Measurements from ENCODE around the gene TMEM229B.
A peak's percentile ranks its signal among the peaks of the same experiment; 100 is the strongest.
"Not testable (repeated sequence)": the region's sequence is repeated elsewhere in the genome, so short reads cannot be mapped to it uniquely, and the experiment has no call there.

TMEM229B gene

DNA sequence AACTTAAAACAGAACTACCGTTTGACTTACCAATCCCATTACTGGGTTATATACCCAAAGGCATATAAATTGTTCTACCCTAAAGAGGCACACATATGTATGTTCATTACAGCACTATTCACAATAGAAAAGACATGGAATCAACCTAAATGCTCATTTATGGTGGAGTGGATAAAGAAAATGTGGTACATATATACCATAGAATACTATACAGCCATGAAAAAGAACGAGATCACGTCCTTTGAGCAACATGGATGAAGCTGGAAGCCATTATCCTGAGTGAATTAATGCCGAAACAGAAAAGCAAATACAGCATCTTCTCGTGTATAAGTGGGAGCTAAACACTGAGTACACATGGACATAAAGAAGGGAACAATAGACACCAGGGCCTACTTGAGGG, 31.8 kb downstream of the TMEM229B start:
- no peak for DNase-seq (ENCODE audit: low spot score)

DNA sequence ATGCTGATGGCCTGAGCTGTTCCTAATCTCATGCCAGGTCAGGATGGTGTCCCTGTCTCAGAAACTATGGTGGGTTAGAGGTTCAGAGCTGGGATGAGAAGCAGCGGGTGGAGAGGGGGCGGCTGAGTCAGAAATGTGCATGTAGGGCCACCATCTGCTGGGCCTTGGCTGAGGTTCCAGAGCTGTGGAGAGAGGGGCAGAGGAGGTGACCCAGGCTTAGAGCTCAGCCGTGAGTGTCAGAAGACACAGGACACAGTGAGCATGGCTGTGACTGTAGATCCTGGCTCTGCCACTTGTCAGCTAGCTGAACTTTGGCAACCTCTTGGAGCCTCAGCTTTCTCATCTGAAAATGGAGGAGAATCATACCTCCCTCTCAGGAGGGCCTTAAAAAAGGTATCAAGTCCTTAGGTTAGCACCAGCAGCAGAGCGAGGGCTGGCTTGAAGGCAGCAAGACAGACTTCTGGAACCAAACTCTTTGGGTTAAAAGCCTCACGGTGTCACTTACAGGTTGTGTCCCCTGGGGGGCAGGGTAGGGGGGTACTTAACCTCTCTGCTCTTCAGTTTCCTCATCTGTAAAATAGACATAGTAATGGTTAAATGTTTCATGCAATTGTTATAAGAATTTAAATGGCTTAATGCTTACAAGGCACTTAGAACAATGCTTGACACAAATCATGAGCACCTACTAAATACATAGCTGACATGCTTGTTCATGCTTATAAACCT, 34.8 kb downstream of the TMEM229B start:
- no peak for DNase-seq (ENCODE audit: low spot score)

DNA sequence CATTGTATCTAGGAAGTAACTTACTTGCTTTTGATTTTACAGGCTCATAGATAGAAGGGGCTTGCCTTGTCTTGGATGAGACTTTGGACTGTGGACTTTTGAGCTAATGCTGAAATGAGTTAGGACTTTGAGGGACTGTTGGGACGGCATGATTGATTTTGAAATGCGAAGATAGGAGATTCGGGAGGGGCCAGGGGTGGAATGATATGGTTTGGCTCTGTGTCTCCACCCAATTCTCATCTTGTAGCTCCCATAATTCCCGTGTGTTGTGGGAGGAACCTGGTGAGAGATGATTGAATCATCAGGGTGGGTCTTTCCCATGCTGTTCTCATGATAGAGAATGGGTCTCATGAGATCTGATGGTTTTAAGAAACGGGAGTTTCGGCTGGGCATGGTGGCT, 36.9 kb downstream of the TMEM229B start:
- not testable (repeated sequence) for DNase-seq (ENCODE audit: low spot score)

DNA sequence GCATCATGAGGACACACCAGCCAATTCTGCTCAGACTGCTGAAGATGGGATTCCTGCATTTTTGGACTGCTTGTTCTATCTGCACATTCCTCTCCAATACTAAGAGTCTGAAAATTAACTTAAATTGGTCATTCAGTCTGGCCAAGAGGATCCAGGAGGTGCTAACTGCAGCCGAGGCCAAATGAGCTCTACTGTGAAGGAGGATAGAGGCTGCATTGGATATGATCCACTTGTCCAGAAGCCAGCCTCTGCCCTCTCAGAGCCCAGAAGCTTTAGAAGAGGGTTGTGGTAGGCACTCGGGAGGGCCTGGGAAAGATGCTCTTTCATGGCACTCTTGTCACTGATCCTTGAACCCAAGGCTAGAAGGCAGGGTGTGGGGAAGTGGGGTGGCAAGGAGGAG, 39.4 kb downstream of the TMEM229B start:
- no peak for DNase-seq (ENCODE audit: low spot score)

DNA sequence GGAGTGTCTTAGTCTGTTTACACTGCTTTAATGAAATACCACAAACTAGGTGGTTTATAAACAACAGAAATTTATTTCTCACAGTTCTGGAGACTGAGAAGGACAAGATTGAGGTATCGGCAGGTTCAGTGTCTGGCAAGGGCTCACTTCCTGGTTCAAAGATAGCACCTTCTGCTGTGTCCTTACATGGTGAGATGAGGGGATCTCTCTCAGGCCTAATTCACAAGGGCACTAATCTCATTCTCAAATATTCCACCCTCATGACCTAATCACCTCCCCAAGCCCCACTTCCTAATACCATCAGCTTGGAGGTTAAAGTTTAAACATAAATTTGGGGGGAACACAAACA, 41.5 kb downstream of the TMEM229B start:
- DNase-seq (ENCODE audit: low spot score) = no peak

DNA sequence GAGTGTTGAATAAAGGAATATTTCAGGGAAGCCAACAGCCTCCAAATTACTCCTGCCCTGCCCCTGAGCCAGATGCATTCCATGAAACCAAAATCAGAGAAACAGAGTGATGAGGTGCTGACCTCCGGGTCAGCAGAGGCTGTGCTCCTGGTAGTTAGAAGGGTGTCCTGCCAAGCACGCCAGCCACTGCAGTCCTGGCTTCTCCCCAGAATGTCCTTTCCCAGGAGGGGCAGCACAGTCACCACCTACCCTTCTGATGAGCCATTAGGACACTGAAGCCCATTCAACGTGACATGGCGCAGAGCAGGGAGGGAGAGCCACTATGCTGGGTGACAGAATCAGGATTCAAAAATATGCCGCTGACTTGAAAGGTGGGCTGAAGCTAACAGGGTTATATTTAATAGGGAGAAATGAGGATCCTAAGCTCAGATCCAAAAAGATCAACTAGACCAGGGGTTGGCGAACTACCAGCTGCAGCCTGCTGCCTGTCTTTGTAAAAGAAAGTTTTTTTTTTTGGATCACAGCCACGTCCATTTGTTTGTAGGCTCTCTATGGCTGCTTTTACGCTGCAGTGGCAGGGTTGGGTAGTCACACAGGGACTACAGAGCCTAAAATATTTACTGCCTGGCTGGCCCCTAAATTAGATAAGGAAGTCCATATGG, 42.0 kb downstream of the TMEM229B start:
- DNase-seq (ENCODE audit: low spot score) = no peak

DNA sequence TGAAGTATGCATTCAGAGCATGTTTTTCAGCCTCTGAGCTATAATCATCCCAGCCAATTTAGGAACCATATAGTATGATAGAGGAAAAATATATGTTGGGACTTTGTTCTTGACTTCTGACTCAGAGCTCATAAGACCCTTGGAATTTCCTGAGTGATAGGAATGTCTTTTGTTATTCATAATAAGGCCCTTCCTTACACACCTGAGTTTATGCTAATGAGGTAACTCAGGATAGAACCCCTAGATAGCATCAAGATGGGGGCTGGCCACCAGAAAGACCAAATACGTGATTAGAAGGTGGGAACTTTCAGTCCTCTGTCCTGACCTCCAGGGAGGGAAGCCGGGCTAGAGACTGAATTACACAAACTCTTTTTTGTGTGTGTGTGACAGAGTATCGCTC, 44.1 kb downstream of the TMEM229B start:
- no peak for DNase-seq (ENCODE audit: low spot score)

DNA sequence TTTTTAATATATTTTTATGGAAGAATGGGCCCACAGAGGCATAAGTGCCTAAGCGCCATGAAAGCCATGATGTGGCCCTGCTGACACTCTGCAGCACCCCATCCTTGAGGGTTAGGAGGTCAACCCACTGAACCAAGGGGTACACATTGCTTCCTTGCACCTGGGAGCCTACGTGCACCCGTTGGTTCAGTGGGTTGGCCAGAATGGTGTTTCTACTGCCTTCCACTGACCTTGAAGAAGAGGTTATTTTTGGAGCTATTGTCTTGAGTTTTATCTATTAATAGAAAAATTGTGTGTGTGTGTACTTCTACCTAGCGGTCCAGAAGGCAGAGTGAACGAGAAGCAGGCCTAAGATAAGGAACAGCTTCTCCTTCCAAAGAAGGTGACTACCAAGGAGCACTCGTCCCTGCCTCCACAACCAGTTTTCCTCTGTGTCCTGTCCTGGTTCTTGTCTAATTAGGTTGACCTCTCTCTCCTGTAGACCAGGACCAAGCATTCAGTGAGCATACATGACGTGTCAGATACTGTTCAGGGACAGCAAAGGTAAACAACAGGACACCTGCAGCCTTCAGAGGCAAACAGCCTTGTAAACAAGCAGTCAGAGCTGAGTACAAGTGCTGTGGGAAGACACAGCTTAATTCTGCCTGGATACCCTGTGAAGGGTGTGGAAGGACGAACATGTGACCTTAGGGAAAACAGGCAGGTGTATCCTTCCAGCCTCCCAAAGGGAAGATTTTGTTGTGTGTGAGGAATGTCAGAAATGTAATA, 46.2 kb downstream of the TMEM229B start:
- DNase-seq (ENCODE audit: low spot score) = no peak

DNA sequence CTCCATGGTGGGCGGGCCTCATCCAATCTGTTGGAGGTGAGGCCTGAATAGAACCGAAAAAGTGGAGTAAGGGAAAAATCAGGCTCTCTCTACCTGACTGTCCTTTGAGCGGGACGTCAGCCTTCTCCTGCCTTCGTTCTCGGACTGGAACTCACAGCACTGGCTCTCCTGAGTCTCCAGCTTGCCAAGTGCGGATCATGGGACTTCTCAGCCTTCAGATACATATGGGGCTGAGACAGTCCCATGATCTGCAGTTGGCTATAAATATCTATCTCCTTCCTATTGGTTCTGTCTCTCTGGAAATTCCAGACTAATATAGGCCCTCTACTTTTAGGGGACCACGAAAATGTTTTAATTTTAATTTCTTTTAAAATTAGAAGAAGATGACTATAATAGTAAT, 46.8 kb downstream of the TMEM229B start:
- no peak for DNase-seq (ENCODE audit: low spot score)

DNA sequence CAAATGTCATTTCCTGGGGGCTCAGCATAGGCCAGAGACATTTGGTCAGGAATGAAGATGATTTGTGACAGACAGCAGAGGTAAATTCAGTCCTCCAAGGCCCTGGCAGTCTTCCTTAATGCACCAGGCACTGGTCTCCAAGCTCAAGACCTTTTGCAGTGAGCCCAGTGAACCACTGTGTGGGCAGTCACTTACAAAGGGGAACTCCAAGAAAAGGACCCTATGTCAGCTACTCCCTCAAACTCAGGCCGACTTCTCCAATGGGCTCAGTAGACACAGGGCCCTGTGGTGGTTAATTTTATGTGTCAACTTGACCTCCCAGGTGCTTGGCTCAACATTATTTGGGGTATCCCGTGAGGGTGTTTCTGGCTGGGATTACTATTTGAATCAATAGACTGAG, 47.3 kb downstream of the TMEM229B start:
- DNase-seq (ENCODE audit: low spot score) = no peak

DNA sequence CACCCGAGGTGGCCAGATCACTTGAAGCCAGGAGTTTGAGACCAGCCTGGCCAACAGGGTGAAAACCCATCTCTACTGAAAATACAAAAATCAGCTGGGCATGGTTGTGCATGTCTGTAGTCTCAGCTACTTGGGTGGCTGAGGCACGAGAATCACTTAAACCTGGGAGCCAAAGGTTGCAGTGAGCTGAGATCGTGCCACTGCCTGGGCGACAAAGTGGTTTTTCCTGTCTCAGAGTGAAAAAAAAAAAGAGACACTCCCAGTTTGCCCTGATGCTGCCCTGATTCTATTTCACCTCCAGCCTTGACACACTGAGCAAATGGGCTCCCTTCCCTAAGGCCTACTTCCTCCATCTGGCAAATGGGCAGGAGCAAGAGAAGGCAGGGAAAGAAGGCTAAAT, 48.0 kb downstream of the TMEM229B start:
- DNase-seq (ENCODE audit: low spot score) = no peak

DNA sequence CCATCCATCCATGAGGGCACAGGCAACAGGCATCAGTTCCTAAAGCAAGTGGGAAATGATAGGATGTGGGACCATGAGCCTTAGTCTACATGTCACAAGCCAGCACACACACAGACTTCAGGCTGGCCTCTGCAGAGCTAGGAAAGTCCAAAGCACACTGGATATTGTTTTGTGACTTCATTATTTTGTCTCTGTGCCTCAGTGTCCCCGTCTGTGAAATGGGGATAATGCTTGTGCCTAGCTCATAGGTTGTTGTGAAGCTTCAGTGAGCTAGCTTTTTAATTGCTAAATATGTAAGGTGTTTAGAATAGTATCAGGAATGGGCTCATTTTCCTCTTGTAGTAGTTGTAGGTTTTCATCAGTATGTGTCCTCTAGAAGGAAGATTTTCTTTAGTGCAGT, 49.6 kb downstream of the TMEM229B start:
- no peak for DNase-seq (ENCODE audit: low spot score)

DNA sequence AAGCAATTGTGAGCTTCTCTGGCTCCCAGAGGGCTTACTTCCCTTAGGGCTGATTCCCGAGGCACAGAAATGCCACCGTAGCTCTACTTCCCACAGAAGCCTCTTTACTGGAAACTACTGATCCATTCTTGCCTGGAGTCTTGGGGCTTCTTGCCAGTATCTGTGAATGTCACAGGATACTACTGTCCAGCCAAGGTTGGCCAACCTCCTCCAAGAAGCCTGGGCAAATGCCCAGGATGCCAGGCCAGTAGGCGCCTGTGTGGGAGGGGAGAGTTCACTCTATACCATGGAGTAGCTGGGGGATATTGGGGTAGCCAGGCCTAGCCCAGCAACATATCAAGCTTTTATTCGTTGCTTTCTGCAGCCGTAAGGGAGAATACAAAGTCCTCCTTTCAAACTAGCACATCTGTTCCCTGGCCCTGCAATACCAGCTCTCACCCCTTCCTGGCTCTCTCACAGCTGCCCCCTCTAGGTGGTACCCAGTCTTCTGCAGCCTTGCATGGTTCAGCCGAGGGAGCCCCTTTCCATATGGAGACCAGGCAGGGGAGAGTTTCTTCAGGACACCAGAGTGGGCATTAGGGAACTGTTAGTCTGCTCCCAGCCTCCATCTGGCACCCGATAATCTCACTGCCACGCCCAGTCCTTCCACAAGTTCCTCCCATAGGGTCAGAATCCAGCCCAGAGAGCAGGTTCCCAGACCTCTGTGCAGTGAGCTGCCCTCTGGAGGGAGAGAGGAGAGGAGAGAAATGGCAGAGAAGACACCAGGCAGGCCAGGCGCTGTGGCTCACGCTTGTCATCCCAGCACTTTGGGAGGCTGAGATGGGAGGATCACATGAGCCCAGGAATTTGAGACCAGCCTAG, 52.3 kb downstream of the TMEM229B start:
- DNase-seq (ENCODE audit: low spot score) = no peak

DNA sequence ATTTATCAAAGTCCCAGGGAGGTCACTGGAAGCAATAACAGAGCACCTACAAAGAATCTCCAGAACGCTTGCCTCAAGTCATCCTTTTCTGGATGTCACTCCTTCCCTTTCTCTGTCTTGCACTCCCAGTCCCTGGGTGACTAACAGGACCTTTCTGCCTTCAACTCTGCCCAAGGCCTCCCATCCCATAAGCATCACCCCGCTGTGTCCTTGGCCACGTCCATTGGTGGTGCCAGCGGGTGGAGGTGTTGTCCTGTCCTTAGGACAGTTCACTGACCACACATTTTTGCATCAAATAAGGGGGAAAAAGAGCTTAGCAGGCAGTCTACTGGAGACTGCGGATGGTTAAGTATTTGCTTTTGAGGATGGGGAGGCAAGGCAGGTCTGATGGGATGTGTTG, 52.9 kb downstream of the TMEM229B start:
- DNase-seq (ENCODE audit: low spot score) = no peak

DNA sequence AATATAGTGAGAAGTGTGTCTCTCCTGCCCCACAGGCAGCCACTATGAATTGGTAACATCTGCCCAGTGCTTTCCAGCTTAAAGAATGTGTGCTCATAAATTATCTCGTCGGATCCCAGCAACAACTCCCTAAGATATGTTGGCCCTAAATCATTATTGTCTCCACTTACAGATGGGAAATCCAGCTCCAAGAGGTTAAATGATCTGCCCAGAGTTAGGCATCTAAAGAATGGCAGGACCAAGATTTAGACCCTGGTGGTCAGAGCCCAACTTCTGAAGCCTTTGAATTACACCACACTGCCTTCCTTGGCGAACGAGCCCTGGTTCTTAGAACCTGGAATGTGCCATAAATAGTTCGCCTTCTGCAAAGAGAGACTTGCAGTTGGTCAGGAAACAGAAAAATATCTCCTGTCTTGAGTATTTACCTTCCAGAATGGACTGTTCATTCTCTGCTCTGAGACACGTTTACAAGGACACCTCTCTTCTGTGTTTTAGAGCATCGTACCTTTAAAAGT, 56.4 kb downstream of the TMEM229B start:
- DNase-seq (ENCODE audit: low spot score) = no peak

DNA sequence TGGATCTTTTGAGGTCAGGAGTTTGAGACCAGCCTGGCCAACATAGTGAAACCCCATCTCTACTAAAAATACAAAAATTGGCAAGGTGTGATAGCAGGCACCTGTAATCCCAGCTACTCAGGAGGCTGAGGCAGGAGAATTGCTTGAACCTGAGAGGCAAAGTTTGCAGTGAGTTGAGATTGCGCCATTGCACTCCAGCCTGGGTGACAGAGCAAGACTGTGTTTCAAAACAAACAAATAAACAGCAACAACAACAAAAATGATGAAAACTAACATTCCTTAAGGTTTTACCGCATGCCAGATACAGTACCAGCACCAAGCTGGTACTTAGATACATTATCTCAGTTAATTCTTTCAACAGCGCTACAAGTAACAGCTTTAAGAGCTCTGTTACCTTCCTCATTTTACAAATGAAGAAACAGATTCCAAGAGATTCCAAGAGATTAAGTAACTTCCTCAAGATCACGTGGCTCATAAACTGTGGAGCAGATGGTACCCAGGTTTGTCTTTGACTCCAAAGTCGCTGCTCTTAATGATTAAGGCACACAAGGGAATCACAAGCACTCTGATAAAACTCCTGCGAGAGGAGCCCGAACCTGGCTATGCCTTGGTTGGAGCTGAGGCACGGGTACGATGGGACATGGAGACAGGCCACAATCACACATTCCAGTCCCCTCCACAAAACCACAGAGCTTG, 58.9 kb downstream of the TMEM229B start:
- DNase-seq (ENCODE audit: low spot score) = no peak

DNA sequence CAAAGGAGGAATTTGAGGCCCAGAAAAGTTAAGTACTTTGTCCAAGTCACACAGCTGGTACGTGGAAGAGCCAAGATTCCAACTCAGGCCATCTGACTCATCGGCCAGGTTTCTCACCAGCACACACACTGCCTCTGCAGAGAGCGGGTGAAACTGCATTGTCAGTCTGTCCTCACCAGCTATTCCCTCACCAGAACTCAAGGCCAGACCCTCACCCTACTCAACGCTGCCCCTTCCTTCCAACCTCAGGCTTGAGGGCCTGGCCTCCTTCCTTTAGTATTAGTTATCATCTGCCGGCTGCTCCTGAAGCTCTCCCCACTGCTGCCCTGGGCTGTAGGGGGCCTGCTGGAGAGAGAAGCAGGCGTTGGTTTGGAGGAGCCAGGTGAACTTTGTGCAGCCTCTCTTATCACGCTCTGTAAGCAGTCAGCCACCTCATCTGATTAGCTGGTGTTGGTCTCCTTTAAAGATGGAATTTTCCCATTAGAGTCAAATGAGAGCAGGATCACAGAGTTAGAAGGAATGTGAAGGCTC, 60.0 kb downstream of the TMEM229B start:
- DNase-seq (ENCODE audit: low spot score) = no peak

DNA sequence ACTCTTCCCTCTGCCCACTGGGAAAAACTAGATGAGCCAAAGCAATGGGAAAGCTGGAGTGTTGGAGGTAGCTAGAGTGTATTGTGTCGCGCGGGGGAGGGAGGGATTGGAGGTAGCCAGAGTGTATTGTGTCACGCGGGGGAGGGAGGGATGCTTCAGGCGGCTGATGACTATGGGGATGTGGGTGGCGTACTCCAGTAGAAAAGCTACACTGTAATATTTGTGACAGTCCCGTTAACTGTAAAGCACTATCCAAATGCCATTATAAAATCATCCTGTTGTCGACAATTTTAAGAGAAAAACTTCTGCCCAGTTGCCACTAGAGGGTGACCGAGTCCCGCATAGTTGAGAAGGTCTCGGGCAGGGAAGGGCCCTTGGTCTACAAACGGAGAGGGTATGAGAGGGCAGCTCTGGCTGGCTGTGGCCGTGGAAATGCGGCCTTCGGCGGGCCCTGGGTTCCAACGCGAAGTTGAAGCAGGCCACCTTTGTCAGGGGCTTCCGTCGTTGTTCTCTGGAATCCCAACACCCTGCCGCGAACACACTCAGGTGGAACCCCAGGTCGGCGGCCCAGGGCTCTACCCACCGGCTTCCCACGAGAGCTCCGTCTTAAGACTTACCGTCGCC, 61.4 kb downstream of the TMEM229B start:
- peak; percentile 82 for DNase-seq (ENCODE audit: low spot score)

DNA sequence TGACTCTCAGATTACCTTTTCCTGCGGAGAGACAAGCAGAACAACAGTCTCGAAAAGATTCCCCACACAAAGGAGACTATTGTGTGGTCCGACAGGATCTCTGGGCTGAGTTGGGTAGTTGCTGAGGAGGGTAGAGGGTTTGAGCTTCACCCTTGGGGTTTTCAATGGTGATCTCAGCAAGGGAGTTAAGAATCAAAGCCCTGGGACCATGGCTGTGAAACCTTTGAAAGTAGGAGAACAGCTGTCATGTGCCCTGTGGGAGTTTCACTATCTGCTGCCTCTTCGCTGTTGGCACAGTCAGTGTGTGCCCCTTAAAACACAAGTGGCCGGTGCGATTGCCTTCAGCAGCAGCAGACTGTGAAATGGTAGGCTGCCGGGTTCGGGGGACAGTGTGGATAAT, 62.4 kb downstream of the TMEM229B start:
- no peak for DNase-seq (ENCODE audit: low spot score)

DNA sequence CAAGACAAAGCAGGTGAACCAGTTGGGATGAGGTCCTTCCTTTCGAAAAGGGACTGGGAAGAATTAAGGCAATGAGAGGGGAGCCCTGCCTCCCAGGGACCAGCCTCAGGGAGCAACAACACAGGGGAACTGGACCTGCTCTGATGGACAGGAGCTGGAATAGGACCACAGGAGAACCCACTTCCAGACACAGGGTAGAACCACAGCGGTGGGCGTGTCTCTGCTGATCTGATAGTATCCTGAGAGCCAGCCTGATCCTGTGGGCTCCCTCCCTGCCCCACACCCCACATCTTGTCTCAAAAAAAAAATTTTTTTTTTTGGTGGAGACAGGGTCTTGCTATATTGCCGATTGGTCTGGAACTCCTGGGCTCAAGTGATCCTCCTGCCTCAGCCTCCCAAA, 62.9 kb downstream of the TMEM229B start:
- no peak for DNase-seq (ENCODE audit: low spot score)

DNA sequence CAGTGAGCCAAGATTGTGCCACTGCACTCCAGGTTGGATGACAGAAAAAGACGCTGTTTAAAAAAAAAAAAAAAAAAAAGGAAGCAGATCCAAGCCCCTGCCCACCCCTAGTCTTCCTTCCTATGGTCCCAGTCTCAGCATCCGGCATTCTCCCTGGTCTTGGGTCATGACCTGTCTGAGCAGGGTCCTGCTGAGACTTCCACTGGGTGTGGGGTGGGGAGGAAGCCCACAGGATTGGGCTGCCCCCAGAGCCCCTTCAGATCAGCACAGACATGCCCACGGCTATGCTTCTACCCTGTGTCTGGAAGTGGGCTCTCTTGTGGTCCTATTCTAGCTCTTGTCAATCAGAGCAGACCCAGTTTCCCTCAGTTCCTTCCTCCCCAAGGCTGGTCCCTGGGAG, 64.0 kb downstream of the TMEM229B start:
- no peak for DNase-seq (ENCODE audit: low spot score)
